ENCODE results near the gene DGKI. TPM values are rescaled to one million over a fixed set of nuclear protein-coding genes. Genes with fewer than 3 reads are reported as not detected.

The DGKI gene
- total RNA-seq, 3 donors from 2014 or later (not counting 1 experiment from before 2014, with no cell fraction given), result 0.53 TPM; not detected in 2

DNA sequence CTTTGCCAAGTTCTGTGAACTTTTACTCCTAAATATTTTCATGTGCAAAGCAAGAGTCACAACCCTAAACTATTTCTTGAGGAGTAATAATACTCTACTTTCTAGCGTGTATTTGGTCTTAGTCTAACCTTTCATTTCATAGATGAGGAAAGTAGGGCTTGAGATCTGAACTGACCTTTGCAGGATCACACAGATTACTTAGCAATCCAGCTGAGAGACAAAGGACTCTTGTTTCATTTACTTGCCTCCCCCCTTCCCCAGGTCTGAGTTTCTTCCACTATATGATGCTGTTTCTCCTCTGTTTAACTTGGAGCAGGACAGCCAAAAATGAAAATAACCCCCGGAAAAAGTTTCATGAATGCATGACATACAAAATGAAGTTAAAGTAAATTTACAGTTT is 427.9 kb downstream of the DGKI start:
- ATAC-seq (no peak), DNase-seq (no peak)
- H3K36me3 ChIP-seq (ENCODE audit: control insufficient read depth, insufficient read depth, low read length), result no peaks in the 10 kb centered on the region
- H3K27ac ChIP-seq (ENCODE audit: low read length), result no peak overlapping the region
- no peak overlapping the region for H3K4me3 ChIP-seq (ENCODE audit: low read length)
- no peaks in the 10 kb centered on the region for H3K27me3 ChIP-seq (ENCODE audit: control insufficient read depth, insufficient read depth, low read length)
- H3K27me3 Mint-ChIP-seq (ENCODE audit: low read depth in 2 of 2), result no peaks in the 10 kb centered on the region
- H3K9me3 Mint-ChIP-seq, result peaks cover 9 to 10% of the 10 kb centered on the region in 2 donors
- no peaks in the 10 kb centered on the region for H3K36me3 Mint-ChIP-seq
- H3K4me1 ChIP-seq (ENCODE audit: control insufficient read depth, insufficient read depth, low read length), result no peaks in the 10 kb centered on the region
- no peak overlapping the region for H3K27ac Mint-ChIP-seq
- no peaks in the 10 kb centered on the region for H3K4me1 Mint-ChIP-seq
- H3K9me3 ChIP-seq (ENCODE audit: control insufficient read depth, insufficient read depth, low read length), result no peaks in the 10 kb centered on the region
- TF ChIP-seq, protein P1, sequence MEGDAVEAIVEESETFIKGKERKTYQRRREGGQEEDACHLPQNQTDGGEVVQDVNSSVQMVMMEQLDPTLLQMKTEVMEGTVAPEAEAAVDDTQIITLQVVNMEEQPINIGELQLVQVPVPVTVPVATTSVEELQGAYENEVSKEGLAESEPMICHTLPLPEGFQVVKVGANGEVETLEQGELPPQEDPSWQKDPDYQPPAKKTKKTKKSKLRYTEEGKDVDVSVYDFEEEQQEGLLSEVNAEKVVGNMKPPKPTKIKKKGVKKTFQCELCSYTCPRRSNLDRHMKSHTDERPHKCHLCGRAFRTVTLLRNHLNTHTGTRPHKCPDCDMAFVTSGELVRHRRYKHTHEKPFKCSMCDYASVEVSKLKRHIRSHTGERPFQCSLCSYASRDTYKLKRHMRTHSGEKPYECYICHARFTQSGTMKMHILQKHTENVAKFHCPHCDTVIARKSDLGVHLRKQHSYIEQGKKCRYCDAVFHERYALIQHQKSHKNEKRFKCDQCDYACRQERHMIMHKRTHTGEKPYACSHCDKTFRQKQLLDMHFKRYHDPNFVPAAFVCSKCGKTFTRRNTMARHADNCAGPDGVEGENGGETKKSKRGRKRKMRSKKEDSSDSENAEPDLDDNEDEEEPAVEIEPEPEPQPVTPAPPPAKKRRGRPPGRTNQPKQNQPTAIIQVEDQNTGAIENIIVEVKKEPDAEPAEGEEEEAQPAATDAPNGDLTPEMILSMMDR (IDR thresholded peaks at IDR 0.05), result no peak
- no peak overlapping the region for H3K4me3 Mint-ChIP-seq
- intact Hi-C loops (cut with micrococcal nuclease), result no loop called here
- WGBS (ENCODE audit: insufficient coverage), result 76% methylated on average over 2 of the region's 2 CpGs

- 100% methylated on average over 1 of the region's 2 CpGs for WGBS (ENCODE audit: insufficient coverage)
- DNase-seq, result no peak
- Histone ChIP-seq H3K27ac (ENCODE audit: low read length) (no peak overlapping the region), H3K36me3 (ENCODE audit: control insufficient read depth, insufficient read depth, low read length) (no peaks in the 10 kb centered on the region), H3K4me3 (ENCODE audit: low read length) (no peak overlapping the region), H3K4me1 (ENCODE audit: control insufficient read depth, insufficient read depth, low read length) (no peaks in the 10 kb centered on the region), H3K9me3 (ENCODE audit: control insufficient read depth, insufficient read depth, low read length) (no peaks in the 10 kb centered on the region), H3K27me3 (ENCODE audit: control insufficient read depth, insufficient read depth, low read length) (no peaks in the 10 kb centered on the region)
- Mint-ChIP-seq H3K4me1 (no peaks in the 10 kb centered on the region), H3K27ac (no peak overlapping the region), H3K4me3 (no peak overlapping the region), H3K27me3 (ENCODE audit: low read depth in 2 of 2) (no peaks in the 10 kb centered on the region), H3K9me3 (peaks cover 11 to 12% of the 10 kb centered on the region in 2 donors), H3K36me3 (no peaks in the 10 kb centered on the region)
- no peak for ATAC-seq
- TF ChIP-seq, protein P1 (IDR thresholded peaks at IDR 0.05), result no peak
- intact Hi-C loops (cut with micrococcal nuclease), result no loop called here
Observed at GRCh38 chr7:137417464-137417863, 429.3 kb downstream of the DGKI start.

DNA sequence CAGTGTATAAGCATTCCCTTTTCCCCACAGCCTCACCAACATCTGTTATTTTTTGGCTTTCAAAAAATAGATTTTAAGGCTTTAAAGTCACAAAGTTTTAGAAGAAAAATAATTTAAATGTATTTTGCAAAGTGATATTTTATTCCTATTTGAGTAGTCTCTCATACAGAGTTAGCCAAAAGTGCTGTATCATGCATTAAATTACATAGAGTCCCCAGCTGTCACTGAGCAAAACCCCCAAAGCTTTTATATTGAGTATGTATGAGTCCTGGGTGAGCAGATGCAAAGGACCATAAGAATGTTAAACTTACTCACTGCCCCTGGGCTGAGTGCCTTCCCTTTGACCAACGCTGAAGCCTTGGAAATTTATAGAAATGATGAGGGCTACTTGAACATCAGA is 432.9 kb downstream of the DGKI start:
- H3K4me1 Mint-ChIP-seq, result no peaks in the 10 kb centered on the region
- DNase-seq (no peak), ATAC-seq (no peak)
- Histone ChIP-seq H3K36me3 (ENCODE audit: control insufficient read depth, insufficient read depth, low read length) (no peaks in the 10 kb centered on the region), H3K9me3 (ENCODE audit: control insufficient read depth, insufficient read depth, low read length) (no peaks in the 10 kb centered on the region), H3K4me1 (ENCODE audit: control insufficient read depth, insufficient read depth, low read length) (no peaks in the 10 kb centered on the region), H3K27ac (ENCODE audit: low read length) (no peak overlapping the region), H3K4me3 (ENCODE audit: low read length) (no peak overlapping the region), H3K27me3 (ENCODE audit: control insufficient read depth, insufficient read depth, low read length) (no peaks in the 10 kb centered on the region)
- H3K36me3 Mint-ChIP-seq, result no peaks in the 10 kb centered on the region
- peaks cover 2 to 3% of the 10 kb centered on the region in 2 donors for H3K9me3 Mint-ChIP-seq
- H3K27ac Mint-ChIP-seq, result no peak overlapping the region
- TF ChIP-seq, protein P1 (IDR thresholded peaks at IDR 0.05), result no peak
- intact Hi-C loops (cut with micrococcal nuclease), result no loop called here
- H3K27me3 Mint-ChIP-seq (ENCODE audit: low read depth in 2 of 2), result no peaks in the 10 kb centered on the region
- 0% methylated on average over 1 of the region's 1 CpG for WGBS (ENCODE audit: insufficient coverage)
- H3K4me3 Mint-ChIP-seq, result no peak overlapping the region

- Mint-ChIP-seq H3K4me3 (no peak overlapping the region), H3K4me1 (no peaks in the 10 kb centered on the region), H3K27ac (no peak overlapping the region), H3K36me3 (no peaks in the 10 kb centered on the region), H3K27me3 (ENCODE audit: low read depth in 2 of 2) (no peaks in the 10 kb centered on the region), H3K9me3 (peaks cover 2 to 5% of the 10 kb centered on the region in 2 donors)
- Histone ChIP-seq H3K27ac (ENCODE audit: low read length) (no peak overlapping the region), H3K27me3 (ENCODE audit: control insufficient read depth, insufficient read depth, low read length) (no peaks in the 10 kb centered on the region), H3K4me1 (ENCODE audit: control insufficient read depth, insufficient read depth, low read length) (no peaks in the 10 kb centered on the region), H3K4me3 (ENCODE audit: low read length) (no peak overlapping the region), H3K36me3 (ENCODE audit: control insufficient read depth, insufficient read depth, low read length) (no peaks in the 10 kb centered on the region), H3K9me3 (ENCODE audit: control insufficient read depth, insufficient read depth, low read length) (no peaks in the 10 kb centered on the region)
- intact Hi-C loops (cut with micrococcal nuclease), result no loop called here
- ATAC-seq (no peak), DNase-seq (no peak)
- 61% methylated on average over 3 of the region's 3 CpGs for WGBS (ENCODE audit: insufficient coverage)
- TF ChIP-seq, protein P1 (IDR thresholded peaks at IDR 0.05), result no peak
Observed at GRCh38 chr7:137411446-137411845, 435.3 kb downstream of the DGKI start.

All from natural killer cell (primary cell).